ENCODE results near the gene ISL1. TPM values are rescaled to one million over a fixed set of nuclear protein-coding genes. Genes with fewer than 3 reads are reported as not detected.

The ISL1 gene
- total RNA-seq, 1 experiment from 2014 or later: 1.2 TPM

DNA sequence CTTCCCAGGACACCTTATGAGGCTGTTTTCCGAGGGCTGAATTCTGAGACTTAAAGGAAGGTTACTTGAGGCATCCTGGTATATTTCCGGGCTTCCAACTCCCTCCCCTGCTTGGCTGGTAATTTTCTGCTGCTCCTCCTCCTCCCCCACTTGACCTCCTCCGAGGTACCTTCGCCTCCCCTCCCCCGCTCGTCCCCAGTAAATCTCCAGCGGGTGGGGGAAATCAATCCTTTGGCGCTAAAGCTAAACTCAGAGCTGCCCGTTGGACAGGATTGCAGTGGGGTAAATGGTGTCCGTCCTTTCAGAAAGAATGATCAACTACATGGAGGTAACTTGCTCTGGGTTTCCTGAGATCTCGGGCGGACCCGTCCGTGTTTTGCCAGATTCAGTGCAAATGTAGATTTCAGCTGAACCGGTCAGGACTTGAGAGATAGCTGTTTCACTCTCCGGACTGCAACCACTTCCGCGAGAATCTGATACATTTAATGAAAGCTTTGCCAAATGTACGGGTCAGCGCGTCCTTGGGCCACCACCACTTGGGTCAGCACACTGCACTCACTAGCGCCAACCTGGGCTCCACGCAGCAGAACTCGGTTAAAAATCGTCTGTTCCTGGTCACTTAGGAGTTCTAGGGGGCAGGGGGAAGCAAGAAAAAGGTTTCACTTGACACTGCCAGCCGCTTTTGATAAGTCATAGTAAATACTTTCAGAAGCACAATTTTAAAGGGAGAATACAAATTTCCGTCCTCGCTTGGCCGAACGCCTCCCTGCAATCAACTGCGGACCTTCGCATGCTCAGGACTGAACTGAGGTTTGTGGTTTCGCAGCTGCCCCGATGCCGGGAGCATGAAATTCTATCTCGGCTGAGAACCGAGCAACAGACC is 4.6 kb upstream of the ISL1 start:
- H3K4me1 Mint-ChIP-seq (ENCODE audit: insufficient read depth, unreplicated experiment): peaks cover 10% of the 10 kb centered on the region
- ChIA-PET POLR2A (interaction anchor here (1.0 to 1.6 kb wide), 2 partner anchors 8 to 36 kb away, joined by 3 to 4 read pairs; no protein-coding TSS in a partner anchor), CTCF (interaction anchor here (0.6 to 5.3 kb wide), 13 partner anchors 11 to 629 kb away, joined by 3 to 24 read pairs (median 4); no protein-coding TSS in a partner anchor)
- no peaks in the 10 kb centered on the region for H3K27me3 Mint-ChIP-seq (ENCODE audit: insufficient read depth, unreplicated experiment)
- TF ChIP-seq, protein P1, sequence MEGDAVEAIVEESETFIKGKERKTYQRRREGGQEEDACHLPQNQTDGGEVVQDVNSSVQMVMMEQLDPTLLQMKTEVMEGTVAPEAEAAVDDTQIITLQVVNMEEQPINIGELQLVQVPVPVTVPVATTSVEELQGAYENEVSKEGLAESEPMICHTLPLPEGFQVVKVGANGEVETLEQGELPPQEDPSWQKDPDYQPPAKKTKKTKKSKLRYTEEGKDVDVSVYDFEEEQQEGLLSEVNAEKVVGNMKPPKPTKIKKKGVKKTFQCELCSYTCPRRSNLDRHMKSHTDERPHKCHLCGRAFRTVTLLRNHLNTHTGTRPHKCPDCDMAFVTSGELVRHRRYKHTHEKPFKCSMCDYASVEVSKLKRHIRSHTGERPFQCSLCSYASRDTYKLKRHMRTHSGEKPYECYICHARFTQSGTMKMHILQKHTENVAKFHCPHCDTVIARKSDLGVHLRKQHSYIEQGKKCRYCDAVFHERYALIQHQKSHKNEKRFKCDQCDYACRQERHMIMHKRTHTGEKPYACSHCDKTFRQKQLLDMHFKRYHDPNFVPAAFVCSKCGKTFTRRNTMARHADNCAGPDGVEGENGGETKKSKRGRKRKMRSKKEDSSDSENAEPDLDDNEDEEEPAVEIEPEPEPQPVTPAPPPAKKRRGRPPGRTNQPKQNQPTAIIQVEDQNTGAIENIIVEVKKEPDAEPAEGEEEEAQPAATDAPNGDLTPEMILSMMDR (IDR thresholded peaks at IDR 0.05; ENCODE audit: unreplicated experiment): no peak
- no peak for DNase-seq (ENCODE audit: unreplicated experiment)
- H3K27ac Mint-ChIP-seq (ENCODE audit: low read depth, unreplicated experiment): no peak overlapping the region
- H3K9me3 Mint-ChIP-seq (ENCODE audit: unreplicated experiment): no peaks in the 10 kb centered on the region
- intact Hi-C loops (cut with micrococcal nuclease): no loop called here
- H3K36me3 Mint-ChIP-seq (ENCODE audit: insufficient read depth, unreplicated experiment): peaks cover 8% of the 10 kb centered on the region
- H3K4me3 Mint-ChIP-seq (ENCODE audit: unreplicated experiment): peak overlapping the region; percentile 75
- no TSS peak for BruUV-seq (replicated peaks)

GRCh38 chr5:51379331-51379700 is 3.9 kb upstream of the ISL1 start:
- H3K27ac Mint-ChIP-seq (ENCODE audit: low read depth, unreplicated experiment): no peak overlapping the region
- BruUV-seq (replicated peaks): no TSS peak
- no peaks in the 10 kb centered on the region for H3K27me3 Mint-ChIP-seq (ENCODE audit: insufficient read depth, unreplicated experiment)
- TF ChIP-seq, protein P1 (IDR thresholded peaks at IDR 0.05; ENCODE audit: unreplicated experiment): no peak
- H3K4me1 Mint-ChIP-seq (ENCODE audit: insufficient read depth, unreplicated experiment): peaks cover 12% of the 10 kb centered on the region
- intact Hi-C loops (cut with micrococcal nuclease): no loop called here
- peak overlapping the region; percentile 75 for H3K4me3 Mint-ChIP-seq (ENCODE audit: unreplicated experiment)
- no peaks in the 10 kb centered on the region for H3K9me3 Mint-ChIP-seq (ENCODE audit: unreplicated experiment)
- POLR2A ChIA-PET: interaction anchor here (1.0 to 1.6 kb wide), 2 partner anchors 8 to 36 kb away, joined by 3 to 4 read pairs; no protein-coding TSS in a partner anchor
- H3K36me3 Mint-ChIP-seq (ENCODE audit: insufficient read depth, unreplicated experiment): peaks cover 8% of the 10 kb centered on the region
- CTCF ChIA-PET: interaction anchor here (1.0 to 5.3 kb wide), 8 partner anchors 18 to 628 kb away, joined by 3 to 24 read pairs (median 6); no protein-coding TSS in a partner anchor
- no peak for DNase-seq (ENCODE audit: unreplicated experiment)

DNA sequence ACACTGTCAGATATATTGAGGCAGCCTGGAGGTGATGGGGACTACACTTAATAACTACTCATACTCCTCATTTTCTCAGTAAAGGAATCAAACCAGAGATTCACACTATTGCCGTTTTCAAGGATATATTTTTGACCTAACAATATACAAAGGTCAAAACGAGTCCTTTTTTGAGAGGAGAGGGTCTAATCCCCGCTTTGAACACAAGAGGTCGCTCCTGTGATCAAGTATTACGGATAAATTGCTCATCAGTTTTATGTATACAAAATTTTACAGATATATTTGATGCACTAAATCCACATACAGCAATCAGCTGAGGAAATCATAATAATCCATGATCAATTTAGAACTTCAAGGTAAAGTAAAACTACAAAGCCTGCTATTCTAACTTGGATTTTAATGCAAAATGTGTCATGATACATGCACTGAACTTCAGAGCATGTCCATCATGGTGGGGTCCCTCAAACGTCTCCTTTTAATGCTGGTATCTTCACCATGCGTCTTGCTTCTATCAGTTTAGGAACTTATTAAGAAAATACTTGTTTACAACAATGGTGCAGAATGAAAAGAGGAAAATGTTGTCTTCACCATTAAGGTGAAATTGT is 2.5 kb upstream of the ISL1 start:
- Mint-ChIP-seq H3K27me3 (ENCODE audit: insufficient read depth, unreplicated experiment) (no peaks in the 10 kb centered on the region), H3K27ac (ENCODE audit: low read depth, unreplicated experiment) (no peak overlapping the region), H3K4me1 (ENCODE audit: insufficient read depth, unreplicated experiment) (peaks cover 26% of the 10 kb centered on the region), H3K36me3 (ENCODE audit: insufficient read depth, unreplicated experiment) (peaks cover 8% of the 10 kb centered on the region), H3K4me3 (ENCODE audit: unreplicated experiment) (no peak overlapping the region), H3K9me3 (ENCODE audit: unreplicated experiment) (no peaks in the 10 kb centered on the region)
- peak; percentile 48 for DNase-seq (ENCODE audit: unreplicated experiment)
- POLR2A ChIA-PET: interaction anchor here (1.4 kb wide), 1 partner anchor 418 kb away, joined by 3 read pairs; no protein-coding TSS in a partner anchor
- intact Hi-C loops (cut with micrococcal nuclease): loop anchor here (1.0 to 10.0 kb wide), 5 partner anchors 36 to 627 kb away; no protein-coding TSS in a partner anchor
- no TSS peak for BruUV-seq (replicated peaks)
- CTCF ChIA-PET: interaction anchor here (0.6 to 5.3 kb wide), 29 partner anchors 10 to 1279 kb away, joined by 3 to 24 read pairs (median 3); no protein-coding TSS in a partner anchor
- TF ChIP-seq, protein P1 (IDR thresholded peaks at IDR 0.05; ENCODE audit: unreplicated experiment): peak; percentile 60
